ENCODE data around the gene SH3BGRL2. TPM values are rescaled to one million over a fixed set of nuclear protein-coding genes. Genes with fewer than 3 reads are reported as not detected.

The SH3BGRL2 gene
- total RNA-seq, 6 experiments from 2014 or later: 0.14 to 0.43 (median 0.23) TPM

- no peaks in the 10 kb centered on the region for H3K36me3 Mint-ChIP-seq (ENCODE audit: low read depth)
Observed at GRCh38 chr6:79625746-79626145, 5.4 kb upstream of the SH3BGRL2 start.

GRCh38 chr6:79626811-79627210 is 4.3 kb upstream of the SH3BGRL2 start:
- TF ChIP-seq CTCF (IDR thresholded peaks at IDR 0.05): no peak
- no peak for DNase-seq
- Mint-ChIP-seq H3K27ac (no peak overlapping the region), H3K4me3 (no peak overlapping the region), H3K36me3 (ENCODE audit: low read depth) (no peaks in the 10 kb centered on the region), H3K27me3 (ENCODE audit: insufficient read depth) (peaks cover 17% of the 10 kb centered on the region), H3K4me1 (ENCODE audit: low read depth) (peaks cover 5% of the 10 kb centered on the region; the same call in 1 of the 2 replicates), H3K9me3 (no peaks in the 10 kb centered on the region)

More at GRCh38 chr6:79625746-79626145, 5.4 kb upstream of the SH3BGRL2 start:
- DNase-seq: no peak
- peaks cover 13% of the 10 kb centered on the region for H3K27me3 Mint-ChIP-seq (ENCODE audit: insufficient read depth)
- no peak for TF ChIP-seq CTCF (IDR thresholded peaks at IDR 0.05)
- H3K27ac Mint-ChIP-seq: no peak overlapping the region
- no peak overlapping the region for H3K4me3 Mint-ChIP-seq
- H3K9me3 Mint-ChIP-seq: no peaks in the 10 kb centered on the region
- H3K4me1 Mint-ChIP-seq (ENCODE audit: low read depth): peaks cover 2% of the 10 kb centered on the region; the same call in 1 of the 2 replicates

- H3K4me3 Mint-ChIP-seq: no peak overlapping the region
- H3K36me3 Mint-ChIP-seq (ENCODE audit: low read depth): no peaks in the 10 kb centered on the region
- DNase-seq: no peak
- no peaks in the 10 kb centered on the region for H3K9me3 Mint-ChIP-seq
- H3K27ac Mint-ChIP-seq: no peak overlapping the region
- no peak for TF ChIP-seq CTCF (IDR thresholded peaks at IDR 0.05)
- peaks cover 5% of the 10 kb centered on the region; the same call in 1 of the 2 replicates for H3K4me1 Mint-ChIP-seq (ENCODE audit: low read depth)
- peaks cover 19% of the 10 kb centered on the region for H3K27me3 Mint-ChIP-seq (ENCODE audit: insufficient read depth)
Observed at GRCh38 chr6:79627422-79627821, 3.7 kb upstream of the SH3BGRL2 start.

DNA sequence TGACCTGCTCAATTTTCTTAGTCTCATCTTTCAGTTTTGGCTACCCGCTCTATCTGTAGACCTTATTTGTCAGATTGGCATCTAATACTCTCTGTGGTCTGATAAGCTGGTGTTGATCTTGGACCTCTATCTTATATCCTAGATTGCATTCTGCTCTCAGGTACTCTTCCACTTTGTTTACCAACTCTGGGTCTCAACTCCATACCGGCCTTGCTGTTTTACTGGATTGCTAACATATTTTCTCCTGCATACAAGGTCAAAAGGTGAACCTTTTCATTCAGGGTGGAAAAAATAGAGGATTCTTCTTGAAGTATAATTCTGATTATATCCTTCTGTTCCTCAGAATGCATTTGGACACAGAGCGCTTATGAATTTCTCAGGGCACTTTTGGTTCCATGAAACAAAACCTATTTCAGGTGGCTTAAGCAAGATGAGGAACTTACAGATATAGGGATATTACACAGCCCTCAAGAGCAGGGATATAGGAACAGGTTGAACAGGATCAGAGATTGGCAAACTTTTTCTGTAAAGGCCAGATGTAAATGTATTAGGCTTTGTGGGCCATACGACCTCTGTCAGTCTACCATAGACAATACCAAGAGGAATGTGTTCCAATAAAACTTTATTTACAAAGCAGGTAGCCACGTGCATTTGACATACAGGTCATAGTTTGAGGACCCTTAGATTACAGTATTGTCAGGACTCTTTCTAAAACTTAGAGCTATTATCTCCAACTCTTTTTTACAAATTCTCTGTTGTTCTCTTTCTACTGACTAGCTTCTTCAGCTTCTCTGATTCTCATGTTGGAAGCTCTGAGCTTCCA is 2.5 kb upstream of the SH3BGRL2 start:
- Mint-ChIP-seq H3K27me3 (ENCODE audit: insufficient read depth) (peaks cover 21% of the 10 kb centered on the region), H3K27ac (no peak overlapping the region), H3K4me3 (no peak overlapping the region), H3K9me3 (no peaks in the 10 kb centered on the region), H3K36me3 (ENCODE audit: low read depth) (no peaks in the 10 kb centered on the region), H3K4me1 (ENCODE audit: low read depth) (peaks cover 5% of the 10 kb centered on the region; the same call in 1 of the 2 replicates)
- TF ChIP-seq CTCF (IDR thresholded peaks at IDR 0.05): no peak
- DNase-seq: no peak

DNA sequence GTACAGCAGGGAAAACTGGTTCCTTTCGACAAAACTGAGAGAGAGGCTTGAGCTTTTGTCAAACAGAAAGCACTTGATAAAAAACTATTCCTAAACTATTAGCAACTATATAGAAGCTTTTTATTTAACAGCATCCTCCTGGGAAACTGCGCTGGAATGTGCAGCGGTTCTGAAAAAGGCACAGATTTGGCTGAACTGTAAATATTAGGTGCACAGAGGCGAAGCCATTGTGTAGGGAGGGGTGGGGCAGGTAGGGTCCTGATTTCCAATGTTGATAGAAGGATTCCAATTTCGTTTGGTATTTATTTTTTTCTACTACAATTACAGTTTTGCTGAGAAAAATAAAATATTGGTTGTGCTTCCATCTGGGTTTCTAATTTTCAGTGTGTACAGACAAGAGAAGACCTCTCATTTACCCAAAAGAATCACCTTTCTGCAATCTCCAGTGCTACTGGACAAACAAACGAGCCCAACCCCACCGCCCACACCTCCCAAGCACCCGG is 698 bp upstream of the SH3BGRL2 start:
- no peak for DNase-seq
- H3K4me1 Mint-ChIP-seq (ENCODE audit: low read depth): peaks cover 5% of the 10 kb centered on the region; the same call in 1 of the 2 replicates

More for the DNA sequence above, 698 bp upstream of the SH3BGRL2 start:
- no peaks in the 10 kb centered on the region for H3K36me3 Mint-ChIP-seq (ENCODE audit: low read depth)
- TF ChIP-seq CTCF (IDR thresholded peaks at IDR 0.05): no peak
- peak overlapping the region; percentile 58 for H3K4me3 Mint-ChIP-seq
- H3K27ac Mint-ChIP-seq: no peak overlapping the region
- H3K27me3 Mint-ChIP-seq (ENCODE audit: insufficient read depth): peaks cover 22% of the 10 kb centered on the region
- no peaks in the 10 kb centered on the region for H3K9me3 Mint-ChIP-seq
